WTC11 (cell line): Measurements from ENCODE around the gene INS. TPM values are rescaled to one million over a fixed set of nuclear protein-coding genes. Genes with fewer than 3 reads are reported as not detected.

Source experiments
- ATAC-seq: fragments of 200-7000 bp; cut with Tn5 transposase; 2 replicates; pipeline ENCODE4 v1.10.0; 2021; ENCODE audit warnings: mild to moderate bottlenecking, moderate library complexity
- CTCF ChIA-PET: fragments of 300-600 bp; sonication (Branson Sonifier 250); formaldehyde crosslinking; loops from one replicate; lab custom pipeline; 2021; ENCODE audit warnings: antibody characterized with exemption; lab: Charles Lee
- POLR2A ChIA-PET: fragments of 350-600 bp; sonication (Branson Sonifier 250); formaldehyde crosslinking; loops from one replicate; lab custom pipeline; 2021; ENCODE audit warnings: antibody characterized with exemption; lab: Charles Lee
- DNase-seq: peaks from one replicate; pipeline ENCODE4 v3.0.0; 2021; ENCODE audit warnings: low spot score
- H3K27ac Mint-ChIP-seq: 2 replicates; pipeline ENCODE4 v1.8.0; 2021; ENCODE audit warnings: mixed read lengths
- H3K27me3 Mint-ChIP-seq: 2 replicates; pipeline ENCODE4 v1.8.0; 2021; ENCODE audit warnings: low read depth, mild to moderate bottlenecking, moderate library complexity, mixed read lengths
- H3K36me3 Mint-ChIP-seq: 2 replicates; pipeline ENCODE4 v1.8.0; 2021; ENCODE audit warnings: mixed read lengths
- H3K4me1 Mint-ChIP-seq: 2 replicates; pipeline ENCODE4 v1.8.0; 2022; ENCODE audit warnings: mixed read lengths
- H3K4me3 Mint-ChIP-seq: 2 replicates; pipeline ENCODE4 v1.8.0; 2021; ENCODE audit warnings: mild to moderate bottlenecking, moderate library complexity, mixed read lengths
- H3K9me3 Mint-ChIP-seq: 2 replicates; pipeline ENCODE4 v1.8.0; 2021; ENCODE audit warnings: mixed read lengths
- CTCF ChIP-seq: fragments of 200-600 bp; IDR thresholded peaks from 2 replicates; pipeline ENCODE4 v1.8.0; 2022; ENCODE audit warnings: antibody characterized with exemption
- FOXP1 ChIP-seq: sonication (generic); formaldehyde crosslinking; IDR thresholded peaks from 2 replicates; pipeline ENCODE4 v1.8.0; 2022; ENCODE audit warnings: missing genetic modification reagents, mild to moderate bottlenecking, moderate library complexity, borderline replicate concordance
- NFATC4 ChIP-seq: fragments of 250-450 bp; sonication (Bioruptor Pico); IDR thresholded peaks from 2 replicates; pipeline ENCODE4 v1.9.0; 2021; ENCODE audit warnings: mild to moderate bottlenecking
- NFE2L1 ChIP-seq: sonication (generic); formaldehyde crosslinking; IDR thresholded peaks from 2 replicates; pipeline ENCODE4 v1.8.1; 2023; ENCODE audit warnings: missing genetic modification reagents
- PRRX2 ChIP-seq: fragments of 250-450 bp; sonication (Bioruptor Pico); IDR thresholded peaks from 2 replicates; pipeline ENCODE4 v1.8.0; 2021; ENCODE audit warnings: mild to moderate bottlenecking
- TCF7 ChIP-seq: sonication (generic); formaldehyde crosslinking; IDR thresholded peaks from 2 replicates; pipeline ENCODE4 v1.8.0; 2022; ENCODE audit warnings: mild to moderate bottlenecking, low read depth, missing genetic modification reagents, moderate library complexity
- TEAD4 ChIP-seq: sonication (generic); formaldehyde crosslinking; IDR thresholded peaks from 2 replicates; pipeline ENCODE4 v1.8.0; 2022; ENCODE audit warnings: mild to moderate bottlenecking, missing genetic modification reagents
- TP53 ChIP-seq: sonication (generic); formaldehyde crosslinking; IDR thresholded peaks from 2 replicates; pipeline ENCODE4 v1.8.1; 2023; ENCODE audit warnings: mild to moderate bottlenecking, missing genetic modification reagents
- microRNA-seq: library from miRNA; unstranded; fragments of <30 nt; microRNA quantifications from one replicate; pipeline ENCODE4 v1.2.0, GENCODE V29; 2022; ENCODE audit warnings: borderline number of aligned reads
- total RNA-seq: library from RNA; stranded (reverse); gene quantifications from 3 replicates; pipeline ENCODE4 v1.2.3, GENCODE V29; 2021
- TF ChIP-seq, protein P1 (sequence below): sonication (generic); formaldehyde crosslinking; IDR thresholded peaks from 2 replicates; pipeline ENCODE4 v1.8.0; 2022; ENCODE audit warnings: mild to moderate bottlenecking, missing genetic modification reagents

INS gene
- total RNA-seq, 1 experiment from 2014 or later: not detected

GRCh38 chr11:2113776-2114175 is 47.2 kb downstream of the INS start:
- ChIA-PET CTCF (interaction anchor here (0.7 to 1.8 kb wide), 5 partner anchors 15 to 231 kb away, joined by 3 to 7 read pairs (median 3); no protein-coding TSS in a partner anchor), POLR2A (no interaction called here)
- no peak for DNase-seq

GRCh38 chr11:2110521-2110920 is 50.5 kb downstream of the INS start:
- no peaks in the 10 kb centered on the region; the same call in 1 of the 2 replicates for H3K9me3 Mint-ChIP-seq
- POLR2A ChIA-PET: no interaction called here
- H3K36me3 Mint-ChIP-seq: no peaks in the 10 kb centered on the region
- DNase-seq (no peak), ATAC-seq (no peak)
- CTCF ChIA-PET: no interaction called here
- no peak overlapping the region for H3K4me3 Mint-ChIP-seq
- TF ChIP-seq PRRX2 (CRISPR knock-in tag) (no peak), FOXP1 (no peak), NFATC4 (CRISPR knock-in tag) (no peak)
- H3K27ac Mint-ChIP-seq: no peak overlapping the region
- H3K27me3 Mint-ChIP-seq: peaks cover 12% of the 10 kb centered on the region
- peaks cover 13% of the 10 kb centered on the region for H3K4me1 Mint-ChIP-seq

More at GRCh38 chr11:2113776-2114175, 47.2 kb downstream of the INS start:
- Mint-ChIP-seq H3K36me3 (peaks cover 16% of the 10 kb centered on the region), H3K4me3 (no peak overlapping the region), H3K9me3 (peaks cover 26% of the 10 kb centered on the region), H3K4me1 (peaks cover 13% of the 10 kb centered on the region), H3K27ac (no peak overlapping the region), H3K27me3 (peaks cover 27% of the 10 kb centered on the region)
- ATAC-seq: no peak
- no peak for TF ChIP-seq TCF7 (CRISPR knock-in tag)
- no peak for TF ChIP-seq TEAD4 (CRISPR knock-in tag)
- TF ChIP-seq TP53: no peak
- TF ChIP-seq NFE2L1 (CRISPR knock-in tag): no peak
- TF ChIP-seq, protein P1, sequence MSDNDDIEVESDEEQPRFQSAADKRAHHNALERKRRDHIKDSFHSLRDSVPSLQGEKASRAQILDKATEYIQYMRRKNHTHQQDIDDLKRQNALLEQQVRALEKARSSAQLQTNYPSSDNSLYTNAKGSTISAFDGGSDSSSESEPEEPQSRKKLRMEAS (CRISPR knock-in tag): no peak
- TF ChIP-seq CTCF: no peak
- TF ChIP-seq, all 79 proteins: peak for 0

Small RNAs within 50 kb of the gene (microRNA-seq; reads per million reads assigned to microRNA genes)
- gene MIR4686 (not detected), gene MIR483 (6.3 reads per million, percentile 18 among the genes with 10 or more reads in this experiment)

Other genes with a start within 250 kb of the INS start
- not detected in 3 replicates for gene TNNT3, start 241.5 kb downstream of the INS start, total RNA-seq
- gene MRPL23, start 213.9 kb downstream of the INS start, total RNA-seq: 59.4 to 73.0 TPM (median 61.0 TPM) in 3 replicates
- gene H19, start 163.4 kb downstream of the INS start, total RNA-seq: 9.8 to 12.7 TPM (median 11.7 TPM) in 3 replicates
- gene IGF2, start 21.8 kb downstream of the INS start, total RNA-seq: 1.5 to 2.7 TPM (median 2.6 TPM) in 3 replicates
- 0.16 TPM in 1 of 3 replicates, not detected in the others for gene TH, start 10.6 kb upstream of the INS start, total RNA-seq
- gene ASCL2, start 109.4 kb upstream of the INS start, total RNA-seq: 0.24 to 0.73 TPM (median 0.64 TPM) in 3 replicates
- gene C11orf21, start 140.7 kb upstream of the INS start, total RNA-seq: 0.11 to 0.24 TPM in 2 of 3 replicates, not detected in the other
- 0.39 TPM in 1 of 3 replicates, not detected in the others for gene TSPAN32, start 140.8 kb upstream of the INS start, total RNA-seq
- 237 to 244 TPM (median 241 TPM) in 3 replicates for gene CD81, start 216.1 kb upstream of the INS start, total RNA-seq
- gene TSSC4, start 239.5 kb upstream of the INS start, total RNA-seq: 41.2 to 45.8 TPM (median 41.4 TPM) in 3 replicates